CD4-positive, alpha-beta T cell (primary cell): ENCODE measurements around the gene NRSN2. TPM values are rescaled to one million over a fixed set of nuclear protein-coding genes. Genes with fewer than 3 reads are reported as not detected.

ENCODE experiments used
- ATAC-seq: fragments of 200-7000 bp; cut with Tn5 transposase; one replicate; pipeline ENCODE4 v1.10.0; 2022; ENCODE audit warnings: mild to moderate bottlenecking; ENCODE audit not compliant: poor library complexity
- CTCF ChIA-PET: fragments of 350-600 bp; sonication (Branson Sonifier 250); formaldehyde crosslinking; loops from one replicate; lab custom pipeline; 2021; ENCODE audit warnings: antibody characterized with exemption, inconsistent platforms; lab: Charles Lee
- POLR2A ChIA-PET: fragments of 350-600 bp; sonication (Branson Sonifier 250); formaldehyde crosslinking; loops from one replicate; lab custom pipeline; 2021; ENCODE audit warnings: antibody characterized with exemption, inconsistent platforms; lab: Charles Lee
- DNase-seq, 14 experiments: peaks; one replicate each; pipeline ENCODE4 v3.0.0-alpha.2; 2013 to 2020; ENCODE audit warnings: mixed read lengths in 2 of 14
- H3K27ac ChIP-seq, 2 donors: one replicate each; pipeline versions ENCODE4 v1.5.1 to v1.7.0; 2013; ENCODE audit warnings: low read length in 2 of 2, low read depth in 1 of 2, mild to moderate bottlenecking in 1 of 2
- H3K27me3 ChIP-seq, 2 experiments: 1 replicate in 1 of 2; 2 replicates in 1 of 2; pipeline versions ENCODE4 v1.6.1 to v1.7.0; 2013; ENCODE audit warnings: low read length in 2 of 2, control low read depth in 1 of 2, mild to moderate bottlenecking in 1 of 2, moderate library complexity in 1 of 2; ENCODE audit not compliant: insufficient read depth in 2 of 2, control insufficient read depth in 1 of 2
- H3K36me3 ChIP-seq: one replicate; pipeline ENCODE4 v1.6.1; 2013; ENCODE audit warnings: low read length, control low read depth; ENCODE audit not compliant: insufficient read depth
- H3K4me1 ChIP-seq: one replicate; pipeline ENCODE4 v1.6.1; 2013; ENCODE audit warnings: low read length, control low read depth; ENCODE audit not compliant: insufficient read depth
- H3K4me3 ChIP-seq: one replicate; pipeline ENCODE4 v1.5.1; 2013; ENCODE audit warnings: mild to moderate bottlenecking, low read length, moderate library complexity
- H3K9me3 ChIP-seq, 2 experiments: 1 replicate in 1 of 2; 2 replicates in 1 of 2; pipeline versions ENCODE4 v1.6.1 to v1.7.0; 2013; ENCODE audit warnings: low read length in 2 of 2, mild to moderate bottlenecking in 2 of 2, control low read depth in 1 of 2, moderate library complexity in 1 of 2; ENCODE audit not compliant: control insufficient read depth in 1 of 2, insufficient read depth in 1 of 2
- H3K27ac Mint-ChIP-seq: one replicate; pipeline ENCODE4 v1.8.0; 2020; ENCODE audit warnings: mixed read lengths
- H3K27me3 Mint-ChIP-seq: one replicate; pipeline ENCODE4 v1.8.0; 2021; ENCODE audit warnings: mixed read lengths
- H3K36me3 Mint-ChIP-seq: one replicate; pipeline ENCODE4 v1.8.0; 2021; ENCODE audit warnings: low read depth, mixed read lengths
- H3K4me1 Mint-ChIP-seq: one replicate; pipeline ENCODE4 v1.8.0; 2021; ENCODE audit warnings: low read depth, mixed read lengths
- H3K4me3 Mint-ChIP-seq: one replicate; pipeline ENCODE4 v1.8.0; 2020; ENCODE audit warnings: mild to moderate bottlenecking, mixed read lengths
- H3K9me3 Mint-ChIP-seq: one replicate; pipeline ENCODE4 v1.8.0; 2020; ENCODE audit warnings: mixed read lengths
- intact Hi-C, 2 experiments: fragments of 100-400 bp; cut with DNase I in 1 of 2; cut with micrococcal nuclease in 1 of 2; formaldehyde crosslinking; loops; one replicate each; pipeline versions ENCODE4 v1.15.1 to v1.9.0; 2023 to 2025; cut with DNase I, micrococcal nuclease
- total RNA-seq, 174 experiments: library from RNA in 2 of 174; stranded (reverse) in 2 of 174; gene quantifications; one replicate each; pipeline ENCODE4 v1.2.3 and lab custom pipeline; 2021 to 2026
- TF ChIP-seq, protein P1 (sequence below): fragments of 200-600 bp; IDR thresholded peaks from one replicate; pipeline ENCODE4 v1.8.0; 2022; ENCODE audit warnings: antibody characterized with exemption, mild to moderate bottlenecking

Gene NRSN2
- total RNA-seq, 2 experiments from 2014 or later: 0.69 to 1.3 TPM

- ChIA-PET CTCF (interaction anchor here (1.0 to 2.7 kb wide), 4 partner anchors 25 to 34 kb away, joined by 3 to 20 read pairs (median 10); no protein-coding TSS in a partner anchor), POLR2A (interaction anchor here (0.7 to 6.2 kb wide), 7 partner anchors 11 to 32 kb away, joined by 3 to 114 read pairs (median 5); partner anchors contain the start of gene SOX12)
- H3K4me3 Mint-ChIP-seq: peak overlapping the region; percentile 98
- TF ChIP-seq, protein P1, sequence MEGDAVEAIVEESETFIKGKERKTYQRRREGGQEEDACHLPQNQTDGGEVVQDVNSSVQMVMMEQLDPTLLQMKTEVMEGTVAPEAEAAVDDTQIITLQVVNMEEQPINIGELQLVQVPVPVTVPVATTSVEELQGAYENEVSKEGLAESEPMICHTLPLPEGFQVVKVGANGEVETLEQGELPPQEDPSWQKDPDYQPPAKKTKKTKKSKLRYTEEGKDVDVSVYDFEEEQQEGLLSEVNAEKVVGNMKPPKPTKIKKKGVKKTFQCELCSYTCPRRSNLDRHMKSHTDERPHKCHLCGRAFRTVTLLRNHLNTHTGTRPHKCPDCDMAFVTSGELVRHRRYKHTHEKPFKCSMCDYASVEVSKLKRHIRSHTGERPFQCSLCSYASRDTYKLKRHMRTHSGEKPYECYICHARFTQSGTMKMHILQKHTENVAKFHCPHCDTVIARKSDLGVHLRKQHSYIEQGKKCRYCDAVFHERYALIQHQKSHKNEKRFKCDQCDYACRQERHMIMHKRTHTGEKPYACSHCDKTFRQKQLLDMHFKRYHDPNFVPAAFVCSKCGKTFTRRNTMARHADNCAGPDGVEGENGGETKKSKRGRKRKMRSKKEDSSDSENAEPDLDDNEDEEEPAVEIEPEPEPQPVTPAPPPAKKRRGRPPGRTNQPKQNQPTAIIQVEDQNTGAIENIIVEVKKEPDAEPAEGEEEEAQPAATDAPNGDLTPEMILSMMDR: no peak
- no peaks in the 10 kb centered on the region for H3K27me3 ChIP-seq
- intact Hi-C loops: loop anchor here in 1 of 2 experiments (5.0 kb wide), 1 partner anchor 243 kb away; the partner anchor contains the start of gene CSNK2A1
- no peaks in the 10 kb centered on the region for H3K9me3 Mint-ChIP-seq
- H3K27ac ChIP-seq: peak overlapping the region; percentile 76 to 78
- DNase-seq (no peak), ATAC-seq (peak; percentile 25)
- H3K4me1 ChIP-seq: peaks cover 30% of the 10 kb centered on the region
- H3K4me1 Mint-ChIP-seq: peaks cover 47% of the 10 kb centered on the region
- H3K36me3 ChIP-seq: peaks cover 16% of the 10 kb centered on the region
- no peaks in the 10 kb centered on the region for H3K9me3 ChIP-seq
- H3K27ac Mint-ChIP-seq: peak overlapping the region; percentile 97
- H3K27me3 Mint-ChIP-seq: no peaks in the 10 kb centered on the region
- H3K36me3 Mint-ChIP-seq: peaks cover 30% of the 10 kb centered on the region
- H3K4me3 ChIP-seq: peak overlapping the region; percentile 93
Observed at GRCh38 chr20:298776-299391, 48.0 kb upstream of the NRSN2 start.

DNA sequence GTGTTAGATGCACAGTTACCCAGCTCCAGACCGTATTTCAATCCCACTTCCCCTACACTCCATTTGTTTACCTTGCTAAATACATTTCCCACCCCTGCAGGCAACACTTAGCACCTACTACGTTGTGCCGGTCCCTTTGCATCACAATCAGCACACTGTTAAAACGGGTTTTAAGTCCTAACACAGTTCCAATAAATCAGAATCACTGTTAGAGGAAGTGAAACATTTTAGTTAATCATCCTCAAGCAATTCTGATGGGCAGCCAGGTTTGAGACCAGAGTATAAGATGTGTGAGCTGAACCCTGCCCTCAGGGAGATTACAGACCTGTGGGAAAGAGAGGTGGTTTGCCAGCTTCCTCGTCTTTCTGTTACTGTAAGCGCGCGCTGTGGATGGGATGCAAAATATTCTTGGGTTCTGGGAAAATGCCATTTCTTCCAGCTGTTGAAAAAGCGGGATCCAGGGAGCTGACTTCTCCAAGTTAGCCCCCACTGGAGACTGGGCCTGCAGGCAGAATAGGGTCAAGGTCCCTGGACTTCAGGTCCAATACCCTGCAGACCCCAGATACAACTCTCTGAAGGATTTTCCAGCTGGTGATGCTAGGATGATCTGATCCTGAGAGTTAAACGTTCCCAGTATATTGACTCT is 46.4 kb upstream of the NRSN2 start:
- TF ChIP-seq, protein P1: no peak
- H3K36me3 Mint-ChIP-seq: peaks cover 30% of the 10 kb centered on the region
- Histone ChIP-seq H3K9me3 (no peaks in the 10 kb centered on the region), H3K36me3 (peaks cover 16% of the 10 kb centered on the region), H3K4me3 (no peak overlapping the region), H3K27ac (no peak overlapping the region), H3K27me3 (no peaks in the 10 kb centered on the region), H3K4me1 (peaks cover 30% of the 10 kb centered on the region)
- peak overlapping the region; percentile 54 for H3K27ac Mint-ChIP-seq
- intact Hi-C loops: no loop called here
- ATAC-seq (no peak), DNase-seq (no peak)
- H3K9me3 Mint-ChIP-seq: no peaks in the 10 kb centered on the region
- ChIA-PET POLR2A (interaction anchor here (3.8 to 6.2 kb wide), 2 partner anchors 9 to 23 kb away, joined by 18 to 114 read pairs; partner anchors contain the start of gene SOX12), CTCF (interaction anchor here (2.7 kb wide), 1 partner anchor 30 kb away, joined by 14 read pairs; no protein-coding TSS in a partner anchor)
- H3K4me3 Mint-ChIP-seq: peak overlapping the region; percentile 75
- H3K27me3 Mint-ChIP-seq: no peaks in the 10 kb centered on the region
- H3K4me1 Mint-ChIP-seq: peaks cover 47% of the 10 kb centered on the region

DNA sequence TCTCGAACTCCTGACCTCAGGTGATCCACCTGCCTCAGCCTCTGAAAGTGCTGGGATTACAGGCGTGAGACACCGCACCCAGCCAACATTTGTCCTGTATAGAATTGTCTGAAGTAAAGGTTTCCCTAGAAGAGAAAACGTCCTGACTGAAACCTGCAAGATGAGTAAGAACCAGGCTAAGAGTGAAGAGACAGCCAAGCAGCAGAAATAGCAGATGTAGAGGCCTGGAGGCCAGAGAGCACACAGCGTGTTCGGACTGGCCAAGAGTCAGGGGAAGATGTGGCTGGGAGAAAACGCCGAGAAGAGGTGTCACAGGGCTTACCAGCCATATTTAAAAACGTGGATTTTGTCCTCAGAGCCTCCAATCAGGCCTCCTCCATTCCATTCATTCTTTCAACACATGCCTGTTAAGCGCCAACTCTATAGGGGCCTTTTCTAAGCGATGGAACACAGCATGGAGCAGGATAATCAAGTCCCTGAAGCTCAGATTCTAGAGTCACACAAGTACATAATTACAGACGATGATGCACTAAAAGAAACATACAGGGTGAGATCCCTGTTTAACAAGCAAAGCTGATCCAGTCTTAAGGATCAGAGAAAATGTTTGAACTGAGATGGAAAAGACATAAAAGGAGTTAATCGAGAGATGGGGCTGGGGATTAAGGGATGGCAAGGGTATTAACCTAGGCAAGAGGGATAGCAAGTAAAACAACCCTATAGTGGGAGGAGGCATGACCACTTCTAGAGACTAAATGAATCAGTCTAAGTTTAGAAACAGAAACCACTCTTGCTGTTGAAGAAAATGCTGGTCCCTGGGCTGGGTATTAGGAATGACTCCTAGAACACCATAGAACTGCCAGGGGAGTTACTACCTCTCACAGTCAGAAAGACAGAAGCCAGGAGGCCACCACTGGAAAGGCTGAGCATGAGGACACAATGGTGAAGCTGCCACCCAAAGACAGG is 44.7 kb upstream of the NRSN2 start:
- H3K9me3 ChIP-seq: no peaks in the 10 kb centered on the region
- H3K27ac ChIP-seq: no peak overlapping the region
- ATAC-seq (no peak), DNase-seq (no peak)
- TF ChIP-seq, protein P1: no peak
- no peaks in the 10 kb centered on the region for H3K9me3 Mint-ChIP-seq
- peaks cover 30% of the 10 kb centered on the region for H3K4me1 ChIP-seq
- no peak overlapping the region for H3K4me3 ChIP-seq
- ChIA-PET CTCF (no interaction called here), POLR2A (interaction anchor here (1.4 kb wide), 1 partner anchor 23 kb away, joined by 4 read pairs; the partner anchor contains the start of gene SOX12)
- intact Hi-C loops: no loop called here
- H3K4me3 Mint-ChIP-seq: no peak overlapping the region
- H3K27ac Mint-ChIP-seq: no peak overlapping the region
- H3K27me3 Mint-ChIP-seq: no peaks in the 10 kb centered on the region
- peaks cover 16% of the 10 kb centered on the region for H3K36me3 ChIP-seq
- peaks cover 25% of the 10 kb centered on the region for H3K36me3 Mint-ChIP-seq
- H3K4me1 Mint-ChIP-seq: peaks cover 33% of the 10 kb centered on the region
- no peaks in the 10 kb centered on the region for H3K27me3 ChIP-seq
